ENCODE measurements around the gene NAALADL2. TPM values are rescaled to one million over a fixed set of nuclear protein-coding genes. Genes with fewer than 3 reads are reported as not detected.

NAALADL2 gene
- total RNA-seq, 4 donors from 2014 or later, result 0.26 to 218 (median 17.4) TPM

DNA sequence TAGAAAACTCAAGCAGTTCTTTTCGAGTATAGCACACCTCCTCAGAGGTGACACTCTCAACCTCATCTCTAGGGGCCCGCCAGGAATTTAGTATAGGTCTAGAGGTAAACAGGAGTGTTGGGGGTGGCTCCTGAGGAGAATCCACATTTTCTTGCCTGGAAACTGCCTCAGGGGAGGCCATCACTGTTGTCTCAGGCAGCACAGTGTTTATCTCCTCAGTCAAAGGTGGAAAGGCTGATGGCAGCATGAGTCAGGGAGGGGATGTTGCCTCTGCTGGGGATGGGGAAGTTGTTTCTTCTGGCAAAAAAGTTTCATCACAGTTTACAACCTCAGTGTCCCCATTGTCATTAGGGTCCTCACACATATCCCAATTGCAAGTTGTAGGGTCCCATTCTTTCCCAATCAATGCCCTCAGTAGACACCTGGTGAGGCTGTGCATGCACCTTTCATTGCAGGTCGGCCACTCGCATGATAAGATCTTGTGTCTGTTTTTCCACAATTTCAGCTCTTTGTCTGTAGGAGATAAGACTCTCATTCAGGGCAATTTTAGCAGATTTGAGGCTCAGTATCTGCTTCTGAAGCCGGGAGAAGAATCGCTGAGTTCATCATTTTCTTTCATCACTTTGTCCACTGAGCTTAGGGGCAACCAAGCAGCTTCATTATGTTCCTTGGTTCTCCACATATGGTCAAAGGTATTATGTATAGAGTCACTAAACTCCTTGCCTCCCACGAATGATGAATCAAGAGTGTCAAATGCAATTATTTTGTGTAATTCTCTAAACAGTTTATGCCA, 25.8 kb downstream of the NAALADL2 start:
- Histone ChIP-seq H3K27me3 (no peaks in the 10 kb centered on the region), H3K4me1 (no peaks in the 10 kb centered on the region), H3K36me3 (no peaks in the 10 kb centered on the region), H3K9me3 (no peaks in the 10 kb centered on the region), H3K4me3 (no peak overlapping the region), H3K27ac (no peak overlapping the region)
- TF ChIP-seq, protein P1, sequence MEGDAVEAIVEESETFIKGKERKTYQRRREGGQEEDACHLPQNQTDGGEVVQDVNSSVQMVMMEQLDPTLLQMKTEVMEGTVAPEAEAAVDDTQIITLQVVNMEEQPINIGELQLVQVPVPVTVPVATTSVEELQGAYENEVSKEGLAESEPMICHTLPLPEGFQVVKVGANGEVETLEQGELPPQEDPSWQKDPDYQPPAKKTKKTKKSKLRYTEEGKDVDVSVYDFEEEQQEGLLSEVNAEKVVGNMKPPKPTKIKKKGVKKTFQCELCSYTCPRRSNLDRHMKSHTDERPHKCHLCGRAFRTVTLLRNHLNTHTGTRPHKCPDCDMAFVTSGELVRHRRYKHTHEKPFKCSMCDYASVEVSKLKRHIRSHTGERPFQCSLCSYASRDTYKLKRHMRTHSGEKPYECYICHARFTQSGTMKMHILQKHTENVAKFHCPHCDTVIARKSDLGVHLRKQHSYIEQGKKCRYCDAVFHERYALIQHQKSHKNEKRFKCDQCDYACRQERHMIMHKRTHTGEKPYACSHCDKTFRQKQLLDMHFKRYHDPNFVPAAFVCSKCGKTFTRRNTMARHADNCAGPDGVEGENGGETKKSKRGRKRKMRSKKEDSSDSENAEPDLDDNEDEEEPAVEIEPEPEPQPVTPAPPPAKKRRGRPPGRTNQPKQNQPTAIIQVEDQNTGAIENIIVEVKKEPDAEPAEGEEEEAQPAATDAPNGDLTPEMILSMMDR (IDR thresholded peaks at IDR 0.05), result no peak
- TF ChIP-seq POLR2A (IDR thresholded peaks at IDR 0.05), result no peak
- intact Hi-C loops (cut with DNase I; ENCODE audit: low total_unique reads), result no loop called here
- DNase-seq, result no peak

DNA sequence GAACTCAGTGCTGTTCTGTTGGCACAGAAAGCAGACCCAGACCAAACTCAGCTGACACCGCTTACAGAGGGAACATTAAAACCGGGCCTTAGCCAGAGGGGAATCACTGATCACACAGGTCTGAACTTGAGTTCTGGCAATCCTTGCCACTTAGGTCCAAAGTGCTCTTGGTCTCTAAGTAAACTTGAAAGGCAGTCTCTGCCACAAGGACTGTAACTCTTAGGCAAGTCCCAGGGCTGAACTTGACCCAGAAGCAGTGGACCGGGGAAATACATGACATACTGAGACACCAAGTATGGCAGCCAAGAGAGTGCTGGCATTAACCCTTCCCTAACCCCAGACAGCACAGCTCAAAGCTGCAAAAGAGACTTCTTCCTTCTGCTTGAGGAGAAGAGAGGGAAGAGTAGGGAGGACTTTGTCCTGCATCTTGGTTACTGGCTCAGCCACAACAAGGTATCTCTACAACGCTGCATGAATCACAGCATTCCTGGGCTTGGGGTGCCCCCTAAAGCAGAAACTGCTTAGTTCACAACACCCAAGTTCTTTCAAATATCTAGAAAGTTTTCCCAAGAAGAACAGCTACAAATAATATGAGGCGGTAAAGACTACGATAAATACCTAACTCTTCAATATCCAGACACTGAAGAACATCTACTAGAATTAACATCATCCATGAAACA, 32.5 kb downstream of the NAALADL2 start:
- H3K4me3 ChIP-seq, result no peak overlapping the region
- no peak overlapping the region for H3K27ac ChIP-seq
- intact Hi-C loops (cut with DNase I; ENCODE audit: low total_unique reads), result no loop called here
- no peaks in the 10 kb centered on the region for H3K4me1 ChIP-seq
- no peaks in the 10 kb centered on the region for H3K27me3 ChIP-seq
- H3K36me3 ChIP-seq, result no peaks in the 10 kb centered on the region
- TF ChIP-seq POLR2A (IDR thresholded peaks at IDR 0.05), result no peak
- TF ChIP-seq, protein P1 (IDR thresholded peaks at IDR 0.05), result no peak
- no peak for DNase-seq
- H3K9me3 ChIP-seq, result no peaks in the 10 kb centered on the region

DNA sequence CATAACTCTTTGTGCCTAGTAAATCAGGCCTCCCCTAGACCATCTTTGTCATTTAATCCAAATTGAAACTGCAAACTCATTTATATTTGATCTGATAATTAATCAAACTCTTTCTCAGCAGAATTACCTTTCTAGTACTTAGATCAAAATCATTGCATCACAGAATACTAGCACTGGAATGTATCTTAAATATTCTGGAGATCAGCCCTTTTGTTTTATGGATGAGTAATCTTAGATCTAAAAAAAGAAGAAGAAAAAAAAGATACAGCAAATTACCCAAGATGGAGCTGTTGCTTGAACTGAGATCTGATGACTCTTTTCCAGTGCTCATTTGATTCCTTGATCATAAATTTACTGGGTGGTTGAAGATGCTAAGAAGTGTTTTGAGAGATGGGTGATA, 47.9 kb downstream of the NAALADL2 start:
- no peaks in the 10 kb centered on the region for H3K36me3 ChIP-seq
- no peaks in the 10 kb centered on the region for H3K27me3 ChIP-seq
- no peaks in the 10 kb centered on the region for H3K4me1 ChIP-seq
- TF ChIP-seq POLR2A (IDR thresholded peaks at IDR 0.05), result no peak
- TF ChIP-seq, protein P1 (IDR thresholded peaks at IDR 0.05), result no peak
- intact Hi-C loops (cut with DNase I; ENCODE audit: low total_unique reads), result no loop called here
- no peak overlapping the region for H3K4me3 ChIP-seq
- no peak for DNase-seq
- no peak overlapping the region for H3K27ac ChIP-seq
- H3K9me3 ChIP-seq, result no peaks in the 10 kb centered on the region

GRCh38 chr3:174907628-174908407, 48.7 kb downstream of the NAALADL2 start:
- no peak for TF ChIP-seq POLR2A (IDR thresholded peaks at IDR 0.05)
- TF ChIP-seq, protein P1 (IDR thresholded peaks at IDR 0.05), result no peak
- no peaks in the 10 kb centered on the region for H3K36me3 ChIP-seq
- no peak overlapping the region for H3K27ac ChIP-seq
- no peak for DNase-seq
- H3K4me1 ChIP-seq, result no peaks in the 10 kb centered on the region
- H3K27me3 ChIP-seq, result no peaks in the 10 kb centered on the region
- H3K9me3 ChIP-seq, result no peaks in the 10 kb centered on the region
- H3K4me3 ChIP-seq, result no peak overlapping the region
- intact Hi-C loops (cut with DNase I; ENCODE audit: low total_unique reads), result no loop called here

Measured in uterus (tissue), 4 donors.